Measurements from ENCODE around the gene LIMS3.
"Not testable (repeated sequence)": the region's sequence is repeated elsewhere in the genome, so short reads cannot be mapped to it uniquely, and the experiment has no call there.

Gene LIMS3

GRCh38 chr2:109898462-109899336 is at the start of gene LIMS3:
TSS of gene LIMS3 (plus strand) at chr2:109898688. CDS start at chr2:109898729, 41 bp downstream.
- not testable (repeated sequence) for H3K27me3 Mint-ChIP-seq; DNase-seq; H3K4me1 Mint-ChIP-seq (ENCODE audit: low read depth); H3K4me3 Mint-ChIP-seq; H3K9me3 Mint-ChIP-seq; H3K27ac Mint-ChIP-seq; H3K36me3 Mint-ChIP-seq (ENCODE audit: low read depth)

- not testable (repeated sequence) for H3K4me3 Mint-ChIP-seq, H3K27me3 Mint-ChIP-seq
These were observed 27.2 kb upstream of the LIMS3 start for GRCh38 chr2:109871129-109871751.

GRCh38 chr2:109876625-109877024 is 21.9 kb upstream of the LIMS3 start:
- H3K27ac Mint-ChIP-seq; H3K4me3 Mint-ChIP-seq; H3K4me1 Mint-ChIP-seq (ENCODE audit: low read depth): not testable (repeated sequence)

More at GRCh38 chr2:109871129-109871751, 27.2 kb upstream of the LIMS3 start:
- not testable (repeated sequence) for DNase-seq; H3K36me3 Mint-ChIP-seq (ENCODE audit: low read depth); H3K9me3 Mint-ChIP-seq; H3K4me1 Mint-ChIP-seq (ENCODE audit: low read depth); H3K27ac Mint-ChIP-seq

GRCh38 chr2:109882112-109882511 is 16.4 kb upstream of the LIMS3 start:
- H3K4me3 Mint-ChIP-seq; H3K27me3 Mint-ChIP-seq; H3K36me3 Mint-ChIP-seq (ENCODE audit: low read depth); H3K9me3 Mint-ChIP-seq; H3K4me1 Mint-ChIP-seq (ENCODE audit: low read depth); DNase-seq; H3K27ac Mint-ChIP-seq: not testable (repeated sequence)

More at GRCh38 chr2:109876625-109877024, 21.9 kb upstream of the LIMS3 start:
- DNase-seq; H3K9me3 Mint-ChIP-seq; H3K36me3 Mint-ChIP-seq (ENCODE audit: low read depth); H3K27me3 Mint-ChIP-seq: not testable (repeated sequence)

- H3K36me3 Mint-ChIP-seq (ENCODE audit: low read depth); H3K27me3 Mint-ChIP-seq; DNase-seq; H3K4me3 Mint-ChIP-seq; H3K27ac Mint-ChIP-seq; H3K4me1 Mint-ChIP-seq (ENCODE audit: low read depth); H3K9me3 Mint-ChIP-seq: not testable (repeated sequence)
These were observed 10.1 kb upstream of the LIMS3 start for GRCh38 chr2:109888414-109888813.

GRCh38 chr2:109889909-109890308 is 8.6 kb upstream of the LIMS3 start:
- H3K4me3 Mint-ChIP-seq; H3K36me3 Mint-ChIP-seq (ENCODE audit: low read depth); H3K27ac Mint-ChIP-seq; H3K4me1 Mint-ChIP-seq (ENCODE audit: low read depth); H3K9me3 Mint-ChIP-seq; H3K27me3 Mint-ChIP-seq; DNase-seq: not testable (repeated sequence)

- not testable (repeated sequence) for H3K27ac Mint-ChIP-seq; H3K36me3 Mint-ChIP-seq (ENCODE audit: low read depth); H3K27me3 Mint-ChIP-seq; H3K4me3 Mint-ChIP-seq; H3K9me3 Mint-ChIP-seq; H3K4me1 Mint-ChIP-seq (ENCODE audit: low read depth); DNase-seq
These were observed 7.5 kb upstream of the LIMS3 start for GRCh38 chr2:109891024-109891423.

GRCh38 chr2:109893736-109894135 is 4.8 kb upstream of the LIMS3 start:
- not testable (repeated sequence) for H3K4me1 Mint-ChIP-seq (ENCODE audit: low read depth); DNase-seq; H3K9me3 Mint-ChIP-seq; H3K27me3 Mint-ChIP-seq; H3K36me3 Mint-ChIP-seq (ENCODE audit: low read depth); H3K27ac Mint-ChIP-seq; H3K4me3 Mint-ChIP-seq

- not testable (repeated sequence) for H3K36me3 Mint-ChIP-seq (ENCODE audit: low read depth); H3K27me3 Mint-ChIP-seq; DNase-seq; H3K9me3 Mint-ChIP-seq; H3K4me3 Mint-ChIP-seq; H3K4me1 Mint-ChIP-seq (ENCODE audit: low read depth); H3K27ac Mint-ChIP-seq
These were observed 4.3 kb upstream of the LIMS3 start for GRCh38 chr2:109894141-109894540.

- H3K36me3 Mint-ChIP-seq (ENCODE audit: low read depth); H3K9me3 Mint-ChIP-seq; H3K4me1 Mint-ChIP-seq (ENCODE audit: low read depth); H3K27me3 Mint-ChIP-seq; DNase-seq; H3K4me3 Mint-ChIP-seq; H3K27ac Mint-ChIP-seq: not testable (repeated sequence)
These were observed 3.2 kb upstream of the LIMS3 start for GRCh38 chr2:109895090-109895869.

GRCh38 chr2:109896212-109896611 is 2.3 kb upstream of the LIMS3 start:
- H3K4me1 Mint-ChIP-seq (ENCODE audit: low read depth); H3K4me3 Mint-ChIP-seq; H3K27me3 Mint-ChIP-seq; H3K9me3 Mint-ChIP-seq; H3K27ac Mint-ChIP-seq; DNase-seq; H3K36me3 Mint-ChIP-seq (ENCODE audit: low read depth): not testable (repeated sequence)

- not testable (repeated sequence) for DNase-seq; H3K4me1 Mint-ChIP-seq (ENCODE audit: low read depth); H3K36me3 Mint-ChIP-seq (ENCODE audit: low read depth); H3K4me3 Mint-ChIP-seq; H3K27ac Mint-ChIP-seq; H3K9me3 Mint-ChIP-seq; H3K27me3 Mint-ChIP-seq
These were observed 573 bp upstream of the LIMS3 start for GRCh38 chr2:109897769-109898461.

- not testable (repeated sequence) for H3K36me3 Mint-ChIP-seq (ENCODE audit: low read depth)
These were observed 7.3 kb downstream of the LIMS3 start for GRCh38 chr2:109905796-109906195.

GRCh38 chr2:109908626-109909025 is 10.1 kb downstream of the LIMS3 start:
- not testable (repeated sequence) for DNase-seq; H3K9me3 Mint-ChIP-seq; H3K36me3 Mint-ChIP-seq (ENCODE audit: low read depth); H3K4me1 Mint-ChIP-seq (ENCODE audit: low read depth); H3K27ac Mint-ChIP-seq; H3K4me3 Mint-ChIP-seq; H3K27me3 Mint-ChIP-seq

More at GRCh38 chr2:109905796-109906195, 7.3 kb downstream of the LIMS3 start:
- not testable (repeated sequence) for H3K4me1 Mint-ChIP-seq (ENCODE audit: low read depth); H3K9me3 Mint-ChIP-seq; H3K4me3 Mint-ChIP-seq; H3K27ac Mint-ChIP-seq; DNase-seq; H3K27me3 Mint-ChIP-seq
